ENCODE results near the gene CHTOP.

DNA sequence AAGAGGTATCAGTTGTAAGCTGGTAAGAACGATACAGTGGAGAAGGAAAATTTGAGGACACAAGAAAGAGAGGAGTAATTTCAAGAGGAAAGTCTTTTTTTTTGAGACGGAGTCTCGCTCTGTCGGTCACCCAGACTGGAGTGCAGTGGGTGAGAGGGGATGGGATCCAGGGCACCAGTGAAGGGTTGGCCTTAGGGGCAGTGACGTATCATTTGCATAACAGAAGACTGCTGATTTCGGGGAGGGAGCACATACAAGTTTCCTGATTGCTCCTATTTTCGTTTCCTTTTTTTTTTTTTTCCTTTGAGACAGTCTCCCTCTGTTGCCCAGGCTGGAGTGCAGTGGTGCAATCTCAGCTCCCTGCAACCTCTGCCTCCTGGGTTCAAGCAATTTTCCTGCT is 10.8 kb upstream of the CHTOP start:
- TF ChIP-seq USF1 (IDR thresholded peaks at IDR 0.05), result no peak
- TF ChIP-seq REST (IDR thresholded peaks at IDR 0.05; ENCODE audit: low read depth), result no peak
- TF ChIP-seq RAD21 (IDR thresholded peaks at IDR 0.05; ENCODE audit: low read depth), result no peak
- no peak for TF ChIP-seq YY1 (IDR thresholded peaks at IDR 0.05; ENCODE audit: low read depth)
- no peak for TF ChIP-seq TAF1 (IDR thresholded peaks at IDR 0.05; ENCODE audit: low read depth)
- no peak for TF ChIP-seq EP300 (IDR thresholded peaks at IDR 0.05; ENCODE audit: borderline replicate concordance)
- no peak for TF ChIP-seq FOXM1 (IDR thresholded peaks at IDR 0.05; ENCODE audit: borderline replicate concordance, low read depth)

All from Ishikawa (cell line).